PC-3 (cell line): ENCODE results near the gene GTPBP1. TPM values are rescaled to one million over a fixed set of nuclear protein-coding genes. Genes with fewer than 3 reads are reported as not detected.

ENCODE experiments used
- ATAC-seq: fragments of 200-7000 bp; cut with Tn5 transposase; 2 replicates; pipeline ENCODE4 v1.9.1; 2020; ENCODE audit warnings: mild to moderate bottlenecking, moderate library complexity
- BruUV-seq: library from RNA; stranded (reverse); fragments of 400-500 nt; replicated peaks from 2 replicates; lab custom pipeline; 2021; lab: Mats Ljungman, UMichigan
- CTCF ChIA-PET: fragments of 300-600 bp; sonication (Branson Sonifier 250); formaldehyde crosslinking; loops from one replicate; lab custom pipeline; 2022; ENCODE audit warnings: antibody characterized with exemption; lab: Charles Lee
- POLR2A ChIA-PET: fragments of 300-600 bp; sonication (Branson Sonifier 250); formaldehyde crosslinking; loops from one replicate; lab custom pipeline; 2022; ENCODE audit warnings: antibody characterized with exemption; ENCODE audit not compliant: unreplicated experiment; lab: Charles Lee
- DNase-seq: peaks from one replicate; pipeline ENCODE4 v3.0.0-alpha.2; 2015
- H2AFZ ChIP-seq: fragments of 300-600 bp; sonication (generic); 2 replicates; pipeline ENCODE4 v1.6.0; 2016; ENCODE audit warnings: antibody characterized with exemption, low read length
- H3F3A ChIP-seq: fragments of 300-600 bp; sonication (generic); one replicate; pipeline ENCODE4 v1.6.0; 2017; ENCODE audit warnings: antibody characterized with exemption, low read length, control low read depth, mild to moderate bottlenecking; ENCODE audit not compliant: unreplicated experiment
- H3K27ac ChIP-seq: fragments of 300-600 bp; sonication (generic); 2 replicates; pipeline ENCODE4 v1.5.1; 2016; ENCODE audit warnings: mild to moderate bottlenecking, low read length
- H3K27me3 ChIP-seq: fragments of 300-600 bp; sonication (generic); 2 replicates; pipeline ENCODE4 v1.6.1; 2016; ENCODE audit warnings: low read length, mixed read lengths
- H3K36me3 ChIP-seq: fragments of 300-600 bp; sonication (generic); 2 replicates; pipeline ENCODE4 v1.6.1; 2016; ENCODE audit warnings: low read depth, mixed run types, low read length, mixed read lengths
- H3K4me1 ChIP-seq: fragments of 300-600 bp; sonication (generic); 2 replicates; pipeline ENCODE4 v1.5.1; 2016; ENCODE audit warnings: low read length; ENCODE audit not compliant: insufficient read depth
- H3K4me2 ChIP-seq: fragments of 300-600 bp; sonication (generic); 2 replicates; pipeline ENCODE4 v1.6.0; 2016; ENCODE audit warnings: low read length
- H3K4me3 ChIP-seq: fragments of 300-600 bp; sonication (generic); 2 replicates; pipeline ENCODE4 v1.5.1; 2016; ENCODE audit warnings: mild to moderate bottlenecking, low read length, mixed read lengths
- H3K79me2 ChIP-seq: fragments of 300-600 bp; sonication (generic); 2 replicates; pipeline ENCODE4 v1.6.1; 2017; ENCODE audit warnings: low read length, mixed read lengths
- H3K9ac ChIP-seq: fragments of 300-600 bp; sonication (generic); 2 replicates; pipeline ENCODE4 v1.6.0; 2016; ENCODE audit warnings: mild to moderate bottlenecking, low read length
- H3K9me2 ChIP-seq: fragments of 300-600 bp; sonication (generic); replicated peaks from 2 replicates; pipeline ENCODE4 v1.6.1; 2016; ENCODE audit warnings: mixed run types, low read length, mixed read lengths
- H3K9me3 ChIP-seq: fragments of 300-600 bp; sonication (generic); 2 replicates; pipeline ENCODE4 v1.6.1; 2016; ENCODE audit warnings: low read length, mixed read lengths
- H4K20me1 ChIP-seq: fragments of 300-600 bp; sonication (generic); 2 replicates; pipeline ENCODE4 v1.6.1; 2016; ENCODE audit warnings: low read length, mixed read lengths
- EZH2 ChIP-seq: fragments of 300-600 bp; sonication (generic); IDR thresholded peaks from one replicate; pipeline ENCODE4 v1.6.1; 2017; ENCODE audit warnings: antibody characterized with exemption, mild to moderate bottlenecking, low read length; ENCODE audit not compliant: unreplicated experiment
- EZH2phosphoT487 ChIP-seq: fragments of 300-600 bp; sonication (generic); IDR thresholded peaks from 2 replicates; pipeline ENCODE4 v1.6.1; 2018; ENCODE audit warnings: mild to moderate bottlenecking, antibody characterized with exemption, low read length, borderline replicate concordance
- intact Hi-C: fragments of 100-400 bp; cut with micrococcal nuclease; formaldehyde crosslinking; loops from 2 replicates; pipeline ENCODE4 v1.9.0; 2023
- total RNA-seq: library from RNA; depleted of rRNA; stranded (reverse); fragments of >200 nt; gene quantifications from 2 replicates; pipeline ENCODE4 v1.2.3, GENCODE V29; 2014
- TF ChIP-seq, protein P1 (sequence below): fragments of 300-600 bp; sonication (generic); conservative IDR thresholded peaks from 2 replicates; pipeline ENCODE4 v1.5.1; 2017; ENCODE audit warnings: antibody characterized with exemption, low read depth, mild to moderate bottlenecking, low read length

The GTPBP1 gene
- total RNA-seq, 1 experiment from 2014 or later, result 28.2 TPM

DNA sequence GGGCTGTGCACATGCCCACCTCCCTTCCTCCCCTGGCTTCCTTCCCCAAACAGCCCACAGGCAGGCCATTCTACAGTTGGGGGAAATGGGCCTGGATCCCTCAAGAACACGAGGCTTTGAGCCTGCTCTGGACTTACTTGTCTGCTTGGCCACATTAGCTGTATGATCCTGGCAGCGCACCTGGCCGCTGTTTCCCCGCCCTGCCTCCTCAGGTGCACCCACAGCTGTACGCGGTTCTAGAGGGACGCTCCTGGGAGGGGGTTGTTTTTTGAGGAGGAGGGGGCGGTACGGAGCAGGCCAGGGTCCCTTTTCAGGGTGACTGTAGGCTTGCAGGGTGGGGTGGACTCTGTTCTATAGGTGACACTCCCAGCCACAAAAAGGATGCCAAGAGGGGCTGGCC is 61.6 kb downstream of the GTPBP1 start:
- Histone ChIP-seq H4K20me1 (no peaks in the 10 kb centered on the region), H3K9me2 (no peaks in the 10 kb centered on the region), H3K9ac (no peak overlapping the region), H3F3A (no peaks in the 10 kb centered on the region), H3K27ac (no peak overlapping the region), H2AFZ (no peak overlapping the region), H3K4me3 (no peak overlapping the region), H3K4me2 (no peak overlapping the region), H3K9me3 (no peaks in the 10 kb centered on the region), H3K36me3 (no peaks in the 10 kb centered on the region), H3K27me3 (no peaks in the 10 kb centered on the region), H3K79me2 (no peaks in the 10 kb centered on the region), H3K4me1 (peaks cover 11% of the 10 kb centered on the region)
- no peak for TF ChIP-seq EZH2
- TF ChIP-seq, protein P1, sequence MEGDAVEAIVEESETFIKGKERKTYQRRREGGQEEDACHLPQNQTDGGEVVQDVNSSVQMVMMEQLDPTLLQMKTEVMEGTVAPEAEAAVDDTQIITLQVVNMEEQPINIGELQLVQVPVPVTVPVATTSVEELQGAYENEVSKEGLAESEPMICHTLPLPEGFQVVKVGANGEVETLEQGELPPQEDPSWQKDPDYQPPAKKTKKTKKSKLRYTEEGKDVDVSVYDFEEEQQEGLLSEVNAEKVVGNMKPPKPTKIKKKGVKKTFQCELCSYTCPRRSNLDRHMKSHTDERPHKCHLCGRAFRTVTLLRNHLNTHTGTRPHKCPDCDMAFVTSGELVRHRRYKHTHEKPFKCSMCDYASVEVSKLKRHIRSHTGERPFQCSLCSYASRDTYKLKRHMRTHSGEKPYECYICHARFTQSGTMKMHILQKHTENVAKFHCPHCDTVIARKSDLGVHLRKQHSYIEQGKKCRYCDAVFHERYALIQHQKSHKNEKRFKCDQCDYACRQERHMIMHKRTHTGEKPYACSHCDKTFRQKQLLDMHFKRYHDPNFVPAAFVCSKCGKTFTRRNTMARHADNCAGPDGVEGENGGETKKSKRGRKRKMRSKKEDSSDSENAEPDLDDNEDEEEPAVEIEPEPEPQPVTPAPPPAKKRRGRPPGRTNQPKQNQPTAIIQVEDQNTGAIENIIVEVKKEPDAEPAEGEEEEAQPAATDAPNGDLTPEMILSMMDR, result no peak
- no peak for TF ChIP-seq EZH2phosphoT487
- intact Hi-C loops, result loop anchor here (5.0 kb wide), 1 partner anchor 235 kb away; no protein-coding TSS in a partner anchor
- ATAC-seq, result no peak
- CTCF ChIA-PET, result no interaction called here
- BruUV-seq, result no TSS peak
- POLR2A ChIA-PET, result no interaction called here
- DNase-seq, result no peak

DNA sequence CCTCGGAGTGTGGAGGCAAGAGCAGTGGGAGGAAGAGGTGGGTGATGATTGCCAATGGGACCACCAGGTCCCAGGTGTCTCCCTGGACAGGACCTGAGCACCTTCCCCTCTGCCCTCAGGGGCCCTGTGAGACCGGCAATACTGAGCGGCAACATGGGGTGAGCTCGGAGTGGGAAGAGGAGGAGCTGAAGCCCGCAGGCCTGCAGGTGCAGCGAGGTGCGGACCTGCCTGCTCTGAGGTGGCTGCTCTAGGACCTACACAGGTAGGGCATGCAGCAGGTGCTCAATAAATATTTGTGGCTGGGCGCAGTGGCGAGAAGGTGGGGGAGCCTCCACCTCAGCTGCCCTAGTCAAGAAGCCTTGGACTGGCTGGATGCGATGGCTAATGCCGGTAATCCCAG is 62.3 kb downstream of the GTPBP1 start:
- H3K9me3 ChIP-seq, result no peaks in the 10 kb centered on the region
- no peak overlapping the region for H2AFZ ChIP-seq
- H3F3A ChIP-seq, result no peaks in the 10 kb centered on the region
- H3K36me3 ChIP-seq, result no peaks in the 10 kb centered on the region
- no TSS peak for BruUV-seq
- no peaks in the 10 kb centered on the region for H3K79me2 ChIP-seq
- intact Hi-C loops, result loop anchor here (2.0 to 5.0 kb wide), 2 partner anchors 103 to 234 kb away; no protein-coding TSS in a partner anchor
- H3K4me2 ChIP-seq, result no peak overlapping the region
- peaks cover 11% of the 10 kb centered on the region for H3K4me1 ChIP-seq
- no peaks in the 10 kb centered on the region for H3K9me2 ChIP-seq
- no peak overlapping the region for H3K4me3 ChIP-seq
- no peaks in the 10 kb centered on the region for H3K27me3 ChIP-seq
- ChIA-PET CTCF (interaction anchor here (1.5 kb wide), 1 partner anchor 75 kb away, joined by 15 read pairs; no protein-coding TSS in a partner anchor), POLR2A (no interaction called here)
- H3K27ac ChIP-seq, result no peak overlapping the region
- ATAC-seq, result no peak
- TF ChIP-seq, protein P1, result no peak
- TF ChIP-seq EZH2phosphoT487, result no peak
- no peak for TF ChIP-seq EZH2
- H4K20me1 ChIP-seq, result no peaks in the 10 kb centered on the region
- no peak overlapping the region for H3K9ac ChIP-seq
- no peak for DNase-seq

DNA sequence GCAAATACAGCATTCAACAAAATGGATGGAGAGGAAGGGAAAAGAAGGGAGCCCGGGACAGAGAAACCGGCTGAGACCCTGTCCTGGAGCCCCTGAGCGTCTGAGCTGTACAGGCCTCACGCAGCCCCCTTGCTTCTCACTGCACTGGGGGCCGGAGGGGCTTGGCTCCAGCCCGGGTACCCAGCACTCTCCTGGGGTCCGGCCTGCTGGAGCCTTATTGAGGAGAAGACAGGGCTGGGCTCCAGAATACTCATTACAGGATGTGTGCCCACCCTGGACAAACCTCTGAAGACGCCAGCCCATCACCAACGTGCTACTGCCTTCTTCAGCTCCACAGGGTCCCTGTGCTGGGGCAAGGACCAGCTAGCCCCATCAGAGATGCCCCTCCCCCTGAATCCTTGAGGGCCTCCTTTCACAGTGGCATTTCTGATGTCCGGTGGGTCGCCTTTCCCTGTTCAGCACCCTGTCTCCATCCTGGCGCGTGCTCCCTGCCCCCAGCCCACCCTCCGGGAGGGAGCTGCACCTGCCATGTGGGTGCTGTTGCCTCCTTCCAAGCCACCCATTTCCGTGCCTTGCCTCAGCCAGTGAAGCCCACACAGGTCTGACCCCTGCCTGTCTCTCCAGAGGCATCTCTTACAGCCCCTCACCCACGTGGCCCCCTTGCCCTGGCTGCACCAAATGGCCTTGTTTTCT is 64.7 kb downstream of the GTPBP1 start:
- H3K4me2 ChIP-seq, result no peak overlapping the region
- H2AFZ ChIP-seq, result no peak overlapping the region
- no peak overlapping the region for H3K27ac ChIP-seq
- H3K79me2 ChIP-seq, result no peaks in the 10 kb centered on the region
- TF ChIP-seq, protein P1, result no peak
- TF ChIP-seq EZH2, result no peak
- no peak for TF ChIP-seq EZH2phosphoT487
- CTCF ChIA-PET, result interaction anchor here (0.6 kb wide), 2 partner anchors 73 to 151 kb away, joined by 3 read pairs; no protein-coding TSS in a partner anchor
- POLR2A ChIA-PET, result no interaction called here
- H4K20me1 ChIP-seq, result no peaks in the 10 kb centered on the region
- ATAC-seq (no peak), DNase-seq (no peak)
- H3F3A ChIP-seq, result no peaks in the 10 kb centered on the region
- no peak overlapping the region for H3K9ac ChIP-seq
- no peaks in the 10 kb centered on the region for H3K9me2 ChIP-seq
- no peaks in the 10 kb centered on the region for H3K27me3 ChIP-seq
- no peak overlapping the region for H3K4me3 ChIP-seq
- H3K36me3 ChIP-seq, result no peaks in the 10 kb centered on the region
- H3K4me1 ChIP-seq, result peaks cover 3% of the 10 kb centered on the region; the same call in 1 of the 2 replicates
- intact Hi-C loops, result no loop called here
- no TSS peak for BruUV-seq
- H3K9me3 ChIP-seq, result no peaks in the 10 kb centered on the region
